GM10266 (cell line): ENCODE measurements around the gene BSCL2.

Experiments
- DNase-seq: peaks from one replicate; pipeline ENCODE4 v3.0.0; 2012; ENCODE audit errors: extremely low spot score
- TF ChIP-seq, protein P1 (sequence below): IDR thresholded peaks from 2 replicates; pipeline ENCODE4 v1.5.1; 2012; ENCODE audit warnings: mild to moderate bottlenecking, low read depth; ENCODE audit not compliant: control insufficient read depth, insufficient read depth; ENCODE audit errors: missing control alignments

Gene BSCL2

DNA sequence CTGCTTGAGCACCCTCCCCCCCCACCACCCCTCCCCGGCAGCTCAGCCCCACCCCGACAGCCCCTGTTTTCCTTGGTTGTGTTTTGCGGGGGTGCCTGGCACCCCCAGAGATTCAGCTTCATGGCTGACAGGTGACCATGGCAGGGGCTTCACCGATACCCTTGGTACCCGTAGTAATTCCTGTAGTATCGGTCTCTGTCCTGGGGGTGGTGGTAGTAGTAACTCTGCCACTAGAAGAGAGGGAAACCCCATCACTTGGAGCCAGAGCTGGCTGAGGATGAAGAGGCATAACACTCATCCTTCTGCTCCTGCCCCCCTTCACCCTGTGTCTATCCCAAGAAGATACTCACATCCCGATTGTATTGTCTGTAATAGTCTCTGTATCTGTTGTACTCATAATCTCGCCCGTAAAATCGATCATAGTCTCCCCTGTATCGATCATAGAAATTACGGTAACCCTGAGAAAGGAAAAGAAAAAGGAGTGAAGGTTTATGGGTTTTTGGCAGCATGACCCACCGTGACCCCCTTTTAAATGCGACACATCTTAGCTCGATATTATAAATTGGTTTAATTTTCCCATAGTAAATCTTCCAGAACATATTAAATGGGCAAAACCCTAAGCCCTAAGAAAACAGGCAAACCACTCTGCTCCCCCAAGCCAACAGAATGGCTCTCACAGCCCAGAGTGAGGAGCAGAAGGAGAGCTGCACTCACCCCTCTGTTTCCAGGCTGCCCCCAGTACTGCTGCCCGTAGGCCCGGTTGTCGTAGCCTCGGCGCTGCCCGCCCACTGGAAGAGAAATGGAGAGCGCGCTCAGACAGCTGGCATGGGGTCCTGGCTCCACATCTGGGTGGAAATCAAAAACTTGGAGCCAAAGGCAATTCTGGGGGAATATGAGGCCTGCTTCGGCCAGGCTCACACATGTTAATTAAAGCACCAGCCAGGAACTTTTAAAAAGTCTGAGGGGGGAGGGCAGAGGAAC lies 8.2 kb upstream of the BSCL2 start:
- TF ChIP-seq, protein P1, sequence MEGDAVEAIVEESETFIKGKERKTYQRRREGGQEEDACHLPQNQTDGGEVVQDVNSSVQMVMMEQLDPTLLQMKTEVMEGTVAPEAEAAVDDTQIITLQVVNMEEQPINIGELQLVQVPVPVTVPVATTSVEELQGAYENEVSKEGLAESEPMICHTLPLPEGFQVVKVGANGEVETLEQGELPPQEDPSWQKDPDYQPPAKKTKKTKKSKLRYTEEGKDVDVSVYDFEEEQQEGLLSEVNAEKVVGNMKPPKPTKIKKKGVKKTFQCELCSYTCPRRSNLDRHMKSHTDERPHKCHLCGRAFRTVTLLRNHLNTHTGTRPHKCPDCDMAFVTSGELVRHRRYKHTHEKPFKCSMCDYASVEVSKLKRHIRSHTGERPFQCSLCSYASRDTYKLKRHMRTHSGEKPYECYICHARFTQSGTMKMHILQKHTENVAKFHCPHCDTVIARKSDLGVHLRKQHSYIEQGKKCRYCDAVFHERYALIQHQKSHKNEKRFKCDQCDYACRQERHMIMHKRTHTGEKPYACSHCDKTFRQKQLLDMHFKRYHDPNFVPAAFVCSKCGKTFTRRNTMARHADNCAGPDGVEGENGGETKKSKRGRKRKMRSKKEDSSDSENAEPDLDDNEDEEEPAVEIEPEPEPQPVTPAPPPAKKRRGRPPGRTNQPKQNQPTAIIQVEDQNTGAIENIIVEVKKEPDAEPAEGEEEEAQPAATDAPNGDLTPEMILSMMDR, result no peak
- DNase-seq, result no peak

DNA sequence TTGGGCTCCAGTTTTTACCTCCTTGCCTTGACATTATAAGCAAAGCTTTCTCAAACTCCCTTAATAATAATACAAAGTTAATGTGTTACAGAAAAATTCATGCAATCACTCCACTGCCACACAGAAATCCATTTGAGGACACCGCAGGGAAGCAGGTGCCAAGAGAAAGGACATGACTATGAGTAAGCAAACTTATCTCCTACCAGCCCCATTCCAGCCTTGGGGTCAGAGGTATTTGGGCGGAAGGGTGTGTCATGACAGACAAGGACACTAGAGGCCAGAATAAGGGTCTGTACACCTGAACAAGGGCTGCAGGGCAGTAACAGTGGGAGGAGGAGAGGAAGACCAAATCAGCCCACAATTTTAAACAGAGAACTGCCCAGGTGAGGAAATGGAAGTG lies 6.1 kb upstream of the BSCL2 start:
- TF ChIP-seq, protein P1, result no peak

DNA sequence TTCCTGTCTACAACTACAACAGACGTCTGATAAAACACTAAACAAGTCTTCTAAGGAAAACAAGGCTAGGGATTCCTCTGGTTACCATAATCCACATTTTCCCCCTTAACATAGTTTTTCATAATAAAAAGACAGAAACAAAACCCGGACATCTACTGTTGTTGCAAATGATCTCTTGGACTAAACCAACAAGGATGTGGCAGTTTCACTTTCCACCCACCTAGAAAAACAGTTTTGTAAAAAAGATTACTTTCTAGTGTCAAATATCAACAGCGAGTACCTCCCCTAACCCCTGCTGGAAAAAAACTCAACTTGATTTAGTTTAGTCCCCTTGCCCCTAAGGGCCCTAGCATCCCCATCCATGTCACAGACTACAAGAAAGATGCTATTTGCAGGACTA lies 5.6 kb upstream of the BSCL2 start:
- no peak for DNase-seq
- TF ChIP-seq, protein P1, result no peak

More for the DNA sequence above, 6.1 kb upstream of the BSCL2 start:
- no peak for DNase-seq

DNA sequence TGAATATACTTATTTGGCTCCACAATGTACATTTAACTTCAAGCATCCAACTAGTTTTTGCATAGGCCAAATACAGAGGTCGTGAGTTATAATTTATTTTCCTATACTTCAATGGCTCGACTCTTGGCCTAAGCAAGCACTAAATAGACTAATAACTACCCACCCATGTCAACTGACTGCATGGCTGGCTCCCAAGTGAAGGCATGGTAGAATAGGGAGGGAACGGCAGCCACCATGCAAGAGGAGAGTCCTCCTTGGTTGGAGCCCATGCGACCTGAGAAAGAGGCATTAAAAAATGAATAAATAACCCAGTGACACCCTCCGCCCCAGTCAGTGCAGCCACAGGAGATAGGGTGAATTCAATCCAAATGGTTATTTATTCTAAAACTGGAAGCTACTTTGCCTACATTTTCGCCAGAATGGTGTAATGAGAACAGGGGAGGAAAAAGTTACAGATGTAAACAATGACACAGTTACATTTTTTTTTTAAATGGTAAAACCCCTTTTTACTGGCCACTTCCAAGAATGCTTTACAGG lies 5.1 kb upstream of the BSCL2 start:
- TF ChIP-seq, protein P1, result no peak
- no peak for DNase-seq

DNA sequence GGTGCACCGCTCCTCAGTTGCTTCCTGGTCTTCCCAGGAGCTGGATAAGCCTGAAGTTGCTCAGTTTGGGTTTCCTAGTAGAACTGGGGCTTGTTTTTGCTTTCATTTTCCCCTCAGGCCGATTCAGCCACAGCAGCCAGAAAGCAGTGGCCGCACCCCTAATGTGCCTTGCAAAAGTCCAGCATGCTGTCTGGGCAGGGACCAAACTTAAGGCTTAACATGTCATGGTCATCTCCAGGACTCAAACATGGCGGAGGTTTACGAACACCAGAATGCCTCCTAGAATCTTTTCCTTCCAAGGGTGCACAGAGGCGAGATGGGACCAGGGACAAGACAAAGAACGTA lies 2.7 kb upstream of the BSCL2 start:
- DNase-seq, result no peak

DNA sequence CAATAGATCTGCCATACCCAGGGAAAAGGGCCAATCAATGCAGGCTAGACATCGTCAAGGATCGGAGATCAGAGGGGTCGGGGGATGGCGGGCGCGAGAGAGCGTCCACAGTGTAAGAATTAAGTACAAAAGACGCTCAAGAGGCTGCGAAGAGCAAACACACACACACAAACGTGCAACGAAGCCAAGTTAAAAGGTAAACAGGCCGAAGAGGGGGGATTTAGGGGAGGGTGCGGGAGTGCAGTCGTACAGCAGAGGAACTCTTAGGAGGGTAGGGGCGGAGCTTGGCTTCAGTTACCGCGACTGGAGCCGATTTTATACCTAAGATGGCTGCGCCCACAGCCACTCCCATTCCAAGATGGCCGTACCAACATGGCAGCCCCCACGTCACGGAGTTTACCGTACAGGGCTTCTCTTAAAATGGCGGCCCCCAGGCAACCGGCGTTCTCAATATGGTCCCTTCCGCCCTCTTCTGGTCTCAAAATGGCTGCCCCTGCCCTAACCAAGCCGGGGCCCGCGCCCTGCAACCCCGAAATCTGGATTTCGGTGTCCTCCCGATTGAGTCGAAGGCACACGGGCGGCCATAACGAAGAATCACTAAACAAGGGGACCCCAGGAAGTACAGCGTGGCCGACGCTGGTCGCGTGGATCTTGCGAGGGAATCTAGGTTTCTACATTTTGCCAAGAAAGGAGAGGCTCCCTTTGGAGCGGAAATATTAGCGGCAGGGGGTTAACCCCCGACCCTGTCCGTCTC lies 2.2 kb upstream of the BSCL2 start:
- DNase-seq, result peak; percentile 92
- TF ChIP-seq, protein P1, result no peak

More for the DNA sequence above, 2.7 kb upstream of the BSCL2 start:
- TF ChIP-seq, protein P1, result no peak
